LNCAP (cell line): ENCODE data around the gene ZCCHC7.

Experiments used
- TF ChIP-seq, protein P1 (sequence below): fragments of 450-650 bp; IDR thresholded peaks from 2 replicates; pipeline ENCODE4 v1.5.1; 2017; ENCODE audit warnings: mild to moderate bottlenecking

The ZCCHC7 gene

DNA sequence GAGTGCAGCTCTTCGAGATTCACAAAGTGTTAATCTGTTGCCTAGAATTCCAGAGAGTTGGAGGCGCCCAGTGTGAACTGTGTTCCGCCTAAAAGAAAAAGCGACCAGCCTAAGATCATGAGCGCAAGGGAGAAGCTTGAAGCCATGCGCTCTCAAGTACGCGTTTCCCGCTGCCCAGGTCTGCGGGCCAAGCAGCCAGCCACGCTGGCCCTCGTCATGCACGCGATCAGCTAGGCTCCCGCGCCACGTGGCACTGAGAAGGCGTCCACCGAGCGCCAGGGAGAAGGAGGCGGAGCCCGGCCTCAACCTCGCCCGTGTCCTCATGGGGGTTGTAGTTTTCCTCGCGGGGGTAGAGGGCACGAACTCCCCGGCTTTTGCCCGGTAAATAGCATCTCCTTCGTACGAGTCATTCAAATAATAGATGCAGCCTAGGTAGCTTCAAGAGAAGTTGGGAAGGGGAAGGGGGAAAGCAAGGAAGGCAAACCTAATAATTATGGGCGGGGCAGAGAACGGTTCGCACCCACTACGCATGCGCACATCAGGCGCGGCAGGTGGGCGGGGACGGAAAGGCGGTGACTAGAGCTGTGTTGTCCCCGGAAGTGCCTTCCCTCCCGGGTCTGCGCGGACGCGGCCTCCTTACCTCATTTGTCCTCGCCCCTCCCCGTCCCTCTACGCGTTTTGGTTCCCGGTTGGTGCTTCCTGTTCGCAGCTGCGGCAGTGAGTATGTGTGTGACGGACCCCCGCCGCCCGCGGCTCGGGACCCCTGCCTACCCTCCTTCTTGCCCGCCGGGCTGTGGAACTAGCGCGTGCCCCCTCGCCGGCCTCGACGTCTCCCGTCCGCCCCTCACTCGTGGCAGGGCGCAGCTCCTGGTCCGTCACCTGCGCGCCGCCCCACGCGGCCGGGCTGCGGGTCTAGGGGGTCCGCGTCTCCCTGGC is at the start of gene ZCCHC7:
ZCCHC7 (plus strand) TSS at position 668 of the 936 bp plus-strand sequence.
- TF ChIP-seq, protein P1, sequence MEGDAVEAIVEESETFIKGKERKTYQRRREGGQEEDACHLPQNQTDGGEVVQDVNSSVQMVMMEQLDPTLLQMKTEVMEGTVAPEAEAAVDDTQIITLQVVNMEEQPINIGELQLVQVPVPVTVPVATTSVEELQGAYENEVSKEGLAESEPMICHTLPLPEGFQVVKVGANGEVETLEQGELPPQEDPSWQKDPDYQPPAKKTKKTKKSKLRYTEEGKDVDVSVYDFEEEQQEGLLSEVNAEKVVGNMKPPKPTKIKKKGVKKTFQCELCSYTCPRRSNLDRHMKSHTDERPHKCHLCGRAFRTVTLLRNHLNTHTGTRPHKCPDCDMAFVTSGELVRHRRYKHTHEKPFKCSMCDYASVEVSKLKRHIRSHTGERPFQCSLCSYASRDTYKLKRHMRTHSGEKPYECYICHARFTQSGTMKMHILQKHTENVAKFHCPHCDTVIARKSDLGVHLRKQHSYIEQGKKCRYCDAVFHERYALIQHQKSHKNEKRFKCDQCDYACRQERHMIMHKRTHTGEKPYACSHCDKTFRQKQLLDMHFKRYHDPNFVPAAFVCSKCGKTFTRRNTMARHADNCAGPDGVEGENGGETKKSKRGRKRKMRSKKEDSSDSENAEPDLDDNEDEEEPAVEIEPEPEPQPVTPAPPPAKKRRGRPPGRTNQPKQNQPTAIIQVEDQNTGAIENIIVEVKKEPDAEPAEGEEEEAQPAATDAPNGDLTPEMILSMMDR: no peak

DNA sequence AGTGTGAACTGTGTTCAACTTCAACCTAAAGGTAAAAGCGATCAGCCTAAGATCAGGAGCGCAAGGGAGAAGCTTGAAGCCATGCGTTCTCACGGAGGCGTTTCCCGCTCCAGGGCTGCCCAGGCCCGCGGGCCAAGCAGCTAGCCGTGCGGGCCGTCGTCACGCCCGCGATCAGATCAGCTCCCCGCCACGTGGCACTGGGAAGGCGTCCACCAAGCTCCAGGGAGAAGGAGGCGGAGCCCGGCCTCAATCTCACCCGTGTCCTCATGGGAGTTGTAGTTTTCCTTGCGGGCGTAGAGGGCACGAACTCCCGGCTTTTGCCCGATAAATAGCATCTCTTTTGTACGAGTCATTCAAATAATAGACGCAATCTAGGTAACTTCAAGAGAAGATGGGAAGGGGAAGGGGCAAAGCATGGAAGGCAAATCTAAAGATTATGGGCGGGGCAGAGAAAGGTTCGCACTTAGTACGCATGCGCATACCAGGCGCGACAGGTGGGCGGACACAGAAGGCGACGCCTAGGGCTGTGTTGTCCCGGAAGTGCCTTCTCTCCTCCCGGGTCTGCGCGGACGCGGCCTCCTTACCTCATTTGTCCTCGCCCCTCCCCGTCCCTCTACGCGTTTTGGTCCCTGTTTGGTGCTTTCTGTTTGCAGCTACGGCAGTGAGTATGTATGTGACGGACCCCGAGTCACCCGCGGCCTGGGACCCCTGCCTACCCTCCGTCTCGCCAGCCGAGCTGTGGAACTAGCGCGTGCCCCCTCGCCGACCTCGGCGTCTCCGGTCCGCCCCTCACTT is 40.8 kb upstream of the ZCCHC7 start:
- TF ChIP-seq, protein P1: no peak

DNA sequence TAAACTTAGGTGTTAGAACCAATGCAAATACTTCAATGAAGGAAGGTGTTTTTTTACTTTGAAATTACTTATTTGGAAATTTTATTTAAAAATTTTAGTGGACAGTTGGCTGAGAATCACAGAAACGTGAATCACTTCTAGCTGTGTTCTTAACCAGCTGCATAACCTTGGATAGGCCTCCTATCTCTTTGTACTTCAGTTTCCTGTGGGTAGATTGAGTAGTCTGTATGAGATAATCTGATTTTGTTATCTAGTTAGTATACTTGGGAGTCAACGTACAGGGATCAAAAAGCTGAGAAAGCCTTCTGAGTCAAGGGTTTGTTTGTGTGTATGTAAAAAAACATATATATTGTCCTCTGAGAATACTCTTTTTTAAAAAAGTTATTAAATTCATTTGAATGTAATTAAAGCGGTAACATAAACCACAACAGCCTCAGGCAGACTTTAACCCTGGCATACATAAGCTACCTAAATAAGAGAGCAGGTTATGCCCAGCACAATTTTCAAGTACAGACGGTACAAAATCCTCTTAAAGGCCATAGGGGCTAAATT is 38.1 kb upstream of the ZCCHC7 start:
- TF ChIP-seq, protein P1: no peak

DNA sequence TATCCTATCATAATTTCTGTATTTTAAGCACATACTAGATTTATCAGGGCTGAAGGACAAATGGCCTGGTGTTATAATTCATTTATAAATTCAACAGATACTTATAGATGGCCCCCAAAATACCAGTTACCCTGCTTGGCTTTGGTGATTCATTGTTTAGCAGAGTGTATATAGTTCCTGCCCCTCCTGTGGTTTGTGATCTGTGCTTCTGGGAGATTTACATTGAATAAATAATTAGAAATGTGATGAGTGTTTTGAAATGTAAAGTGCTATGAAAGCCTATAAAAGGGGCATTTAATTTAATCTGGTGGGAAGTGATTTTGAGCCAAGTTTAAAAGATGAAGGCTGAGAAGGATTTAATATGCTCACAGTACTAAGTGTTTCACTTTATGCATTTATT is 36.7 kb upstream of the ZCCHC7 start:
- TF ChIP-seq, protein P1: no peak

DNA sequence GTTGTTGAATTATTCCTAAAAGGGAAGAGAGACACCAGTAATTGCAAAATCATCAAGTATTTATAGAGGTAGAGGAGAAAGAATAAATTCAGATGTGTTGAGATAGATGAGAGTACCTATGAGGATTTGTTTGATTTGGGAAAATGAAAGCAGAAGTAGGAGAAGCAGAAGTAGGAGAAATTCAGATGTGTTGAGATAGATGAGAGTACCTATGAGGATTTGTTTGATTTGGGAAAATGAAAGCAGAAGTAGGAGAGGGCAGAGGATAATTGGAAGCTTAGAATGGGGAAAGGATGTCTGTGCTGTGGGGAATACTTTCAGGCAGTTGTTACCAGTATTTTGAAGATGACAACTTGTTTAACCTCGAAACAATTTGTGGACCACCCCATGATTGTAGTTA is 35.1 kb upstream of the ZCCHC7 start:
- TF ChIP-seq, protein P1: no peak

DNA sequence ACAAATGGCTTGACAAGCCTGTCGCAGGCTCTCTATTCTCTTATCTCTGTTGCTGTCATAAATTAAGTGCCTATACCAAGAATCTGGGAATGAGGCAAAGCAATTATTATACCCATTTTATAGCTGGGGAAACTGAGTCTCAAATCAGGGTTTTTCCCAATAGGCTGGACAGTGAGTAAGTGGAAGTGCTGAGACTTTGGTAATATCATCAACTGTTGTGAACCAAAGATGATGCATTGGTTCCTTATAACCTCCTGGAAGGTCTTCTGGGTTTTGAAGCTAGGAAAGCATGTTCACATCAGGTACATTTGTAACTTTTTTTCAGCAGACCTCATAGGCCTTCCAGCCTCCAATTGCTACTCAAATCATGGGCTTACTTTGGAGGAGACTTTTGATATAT is 25.6 kb upstream of the ZCCHC7 start:
- TF ChIP-seq, protein P1: no peak

DNA sequence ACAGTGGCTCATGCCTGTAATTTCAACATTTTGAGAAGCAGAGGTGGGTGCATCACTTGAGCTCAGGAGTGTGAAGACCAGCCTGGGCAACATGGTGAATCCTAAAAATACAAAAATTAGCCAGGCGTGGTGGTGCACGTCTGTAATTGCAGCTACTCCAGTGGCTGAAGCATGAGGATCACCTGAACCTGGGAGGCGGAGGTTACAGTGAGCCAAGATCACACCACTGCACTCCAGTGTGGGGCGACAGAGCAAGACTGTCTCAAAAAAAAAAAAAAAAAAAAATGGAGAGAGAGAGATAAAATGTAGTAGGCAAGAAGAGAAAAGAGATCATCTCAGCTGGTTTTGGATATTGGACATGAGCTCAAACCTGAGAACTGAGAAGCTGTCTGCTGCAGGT is 23.7 kb upstream of the ZCCHC7 start:
- TF ChIP-seq, protein P1: no peak
